ENCODE results near the gene WASF1. TPM values are rescaled to one million over a fixed set of nuclear protein-coding genes. Genes with fewer than 3 reads are reported as not detected.

Gene WASF1
- total RNA-seq, 1 donor from 2014 or later, result 3.7 TPM

Other genes starting within 250 kb of the WASF1 start
- gene GPR6, start 201.4 kb downstream of the WASF1 start, total RNA-seq, result not detected
- 11.1 TPM for gene CDC40, start 757 bp upstream of the WASF1 start, total RNA-seq
- 0.48 TPM for gene METTL24, start 178.7 kb upstream of the WASF1 start, total RNA-seq
- 5.2 TPM for gene DDO, start 235.9 kb upstream of the WASF1 start, total RNA-seq

All from left lobe of liver (tissue), 1 donor.